Mesothelial cell of epicardium (in vitro differentiated cells): Measurements from ENCODE around the gene TRIML1. TPM values are rescaled to one million over a fixed set of nuclear protein-coding genes. Genes with fewer than 3 reads are reported as not detected.

ENCODE experiments used
- DNase-seq, 2 experiments: peaks; one replicate each; pipeline ENCODE4 v3.0.0; 2021; ENCODE audit warnings: low spot score in 2 of 2; ENCODE audit not compliant: unreplicated experiment in 2 of 2
- H3K27ac Mint-ChIP-seq: 2 replicates; pipeline ENCODE4 v1.8.0; 2021; ENCODE audit warnings: mixed read lengths
- H3K27me3 Mint-ChIP-seq: 2 replicates; pipeline ENCODE4 v1.8.0; 2021; ENCODE audit warnings: low read depth, mixed read lengths
- H3K36me3 Mint-ChIP-seq: 2 replicates; pipeline ENCODE4 v1.8.0; 2021; ENCODE audit warnings: mixed read lengths
- H3K4me1 Mint-ChIP-seq: 2 replicates; pipeline ENCODE4 v1.8.0; 2021; ENCODE audit warnings: mixed read lengths
- H3K4me3 Mint-ChIP-seq: 2 replicates; pipeline ENCODE4 v1.8.0; 2021; ENCODE audit warnings: mild to moderate bottlenecking, moderate library complexity, mixed read lengths
- H3K9me3 Mint-ChIP-seq: 2 replicates; pipeline ENCODE4 v1.8.0; 2021; ENCODE audit warnings: mixed read lengths
- CTCF ChIP-seq: fragments of 200-600 bp; sonication (generic); IDR thresholded peaks from one replicate; pipeline ENCODE4 v1.5.0; 2021; ENCODE audit warnings: antibody characterized with exemption; ENCODE audit not compliant: unreplicated experiment
- total RNA-seq: library from RNA; stranded (reverse); gene quantifications from 3 replicates; pipeline ENCODE4 v1.2.1, GENCODE V29; 2021

TRIML1 gene
- total RNA-seq, 1 donor from 2014 or later, result not detected

GRCh38 chr4:188187106-188187505 lies 47.9 kb downstream of the TRIML1 start:
- Mint-ChIP-seq H3K27ac (no peak overlapping the region), H3K36me3 (no peaks in the 10 kb centered on the region)

GRCh38 chr4:188190461-188190860 lies 51.2 kb downstream of the TRIML1 start:
- H3K4me1 Mint-ChIP-seq, result peaks cover 5% of the 10 kb centered on the region
- no peaks in the 10 kb centered on the region for H3K27me3 Mint-ChIP-seq
- H3K36me3 Mint-ChIP-seq, result no peaks in the 10 kb centered on the region

More at GRCh38 chr4:188187106-188187505, 47.9 kb downstream of the TRIML1 start:
- DNase-seq, result no peak
- TF ChIP-seq CTCF, result no peak
- no peaks in the 10 kb centered on the region for H3K27me3 Mint-ChIP-seq
- no peak overlapping the region for H3K4me3 Mint-ChIP-seq
- peaks cover 4% of the 10 kb centered on the region for H3K9me3 Mint-ChIP-seq
- no peaks in the 10 kb centered on the region for H3K4me1 Mint-ChIP-seq

GRCh38 chr4:188194421-188194820 lies 55.2 kb downstream of the TRIML1 start:
- Mint-ChIP-seq H3K27me3 (no peaks in the 10 kb centered on the region), H3K36me3 (no peaks in the 10 kb centered on the region), H3K27ac (no peak overlapping the region), H3K4me3 (no peak overlapping the region), H3K9me3 (no peaks in the 10 kb centered on the region), H3K4me1 (peaks cover 20% of the 10 kb centered on the region)
- DNase-seq, result no peak
- TF ChIP-seq CTCF, result no peak

More at GRCh38 chr4:188190461-188190860, 51.2 kb downstream of the TRIML1 start:
- DNase-seq, result no peak
- no peaks in the 10 kb centered on the region for H3K9me3 Mint-ChIP-seq
- no peak overlapping the region for H3K27ac Mint-ChIP-seq
- H3K4me3 Mint-ChIP-seq, result no peak overlapping the region
- no peak for TF ChIP-seq CTCF

- H3K36me3 Mint-ChIP-seq, result no peaks in the 10 kb centered on the region
- H3K4me3 Mint-ChIP-seq, result peak overlapping the region; percentile 33
Measured at GRCh38 chr4:188195389-188195985, 56.2 kb downstream of the TRIML1 start.

GRCh38 chr4:188196134-188196735 lies 57.0 kb downstream of the TRIML1 start:
- H3K4me3 Mint-ChIP-seq, result peak overlapping the region; percentile 33
- no peak for DNase-seq
- no peaks in the 10 kb centered on the region for H3K36me3 Mint-ChIP-seq
- peaks cover 28% of the 10 kb centered on the region for H3K4me1 Mint-ChIP-seq
- no peaks in the 10 kb centered on the region for H3K27me3 Mint-ChIP-seq
- H3K27ac Mint-ChIP-seq, result peak overlapping the region; percentile 22
- TF ChIP-seq CTCF, result no peak
- H3K9me3 Mint-ChIP-seq, result no peaks in the 10 kb centered on the region

More at GRCh38 chr4:188195389-188195985, 56.2 kb downstream of the TRIML1 start:
- no peak for TF ChIP-seq CTCF
- H3K9me3 Mint-ChIP-seq, result no peaks in the 10 kb centered on the region
- H3K27me3 Mint-ChIP-seq, result no peaks in the 10 kb centered on the region
- H3K4me1 Mint-ChIP-seq, result peaks cover 27% of the 10 kb centered on the region
- H3K27ac Mint-ChIP-seq, result no peak overlapping the region
- DNase-seq, result no peak

Other genes with a start within 250 kb of the TRIML1 start
- gene ZFP42, start 143.7 kb upstream of the TRIML1 start, total RNA-seq, result 16.6 to 18.9 TPM (median 17.5 TPM) in 3 replicates
- gene TRIML2, start 29.8 kb upstream of the TRIML1 start, total RNA-seq, result not detected in 3 replicates